HG03135 (cell line): ENCODE measurements around the gene BMAL1.

Experiments
- ATAC-seq: cut with Tn5 transposase; IDR thresholded peaks from one replicate; pipeline ENCODE4 v1.9.1; 2021; ENCODE audit warnings: mild to moderate bottlenecking, moderate library complexity; ENCODE audit not compliant: unreplicated experiment

Gene BMAL1

DNA sequence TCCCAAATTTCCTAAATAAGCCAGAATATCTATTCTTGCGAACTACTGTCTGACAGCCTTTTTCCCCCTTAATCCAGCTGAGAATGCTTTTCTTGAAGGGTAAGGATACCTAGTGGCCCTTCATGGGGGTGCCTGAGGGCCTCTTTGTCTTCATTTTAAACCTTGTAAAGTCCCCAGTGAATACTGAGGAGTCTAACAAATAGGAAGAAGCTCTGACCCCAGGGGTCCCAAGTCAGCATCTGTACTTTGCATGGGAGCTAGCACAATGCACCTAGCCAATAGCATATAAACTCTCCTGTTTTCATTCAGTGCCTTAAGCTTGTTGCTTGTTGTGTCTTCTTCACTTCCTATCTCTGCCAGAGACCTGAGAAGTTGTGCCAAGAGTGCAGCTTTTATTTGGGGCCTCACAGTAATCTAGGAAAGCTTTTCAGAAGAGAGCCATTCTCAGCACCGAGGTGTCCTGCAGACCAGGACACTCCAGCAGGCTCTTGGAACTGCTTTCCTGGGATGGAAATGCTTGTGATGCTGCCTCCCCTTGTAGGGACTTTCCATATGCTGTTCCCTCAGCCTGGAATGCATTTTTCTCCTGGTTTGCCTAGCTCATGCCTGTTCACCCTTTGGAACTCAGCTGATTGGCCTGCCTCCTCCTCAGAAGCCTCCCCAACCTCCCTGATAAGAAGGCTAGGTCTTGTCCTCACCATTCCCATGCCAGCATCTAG lies 37.2 kb downstream of the BMAL1 start:
- ATAC-seq: no peak

- no peak for ATAC-seq
Observed at GRCh38 chr11:13315517-13316432, 38.2 kb downstream of the BMAL1 start.

DNA sequence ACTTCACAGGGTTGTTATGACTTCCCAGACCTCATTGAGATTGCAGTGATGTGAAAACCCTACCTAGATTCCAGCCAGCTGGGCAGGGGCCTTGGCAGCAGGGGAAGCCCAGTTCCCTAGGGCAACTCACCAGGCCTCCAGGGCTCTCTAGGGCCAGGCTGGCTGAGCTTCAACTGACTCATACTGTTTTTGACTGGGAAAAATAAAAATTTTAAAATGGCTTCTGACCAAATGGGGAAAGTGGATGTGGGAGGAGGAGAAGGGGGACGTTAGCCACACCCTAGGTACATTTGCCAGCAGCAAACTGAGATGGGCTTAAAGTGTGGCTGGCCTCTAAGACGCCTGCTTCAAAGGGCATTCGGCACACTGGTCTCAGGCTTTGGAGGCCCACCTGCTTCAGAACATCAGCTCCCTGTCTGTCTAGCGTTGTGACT lies 39.0 kb downstream of the BMAL1 start:
- ATAC-seq: no peak

- no peak for ATAC-seq
Observed at GRCh38 chr11:13317293-13318080, 39.9 kb downstream of the BMAL1 start.

DNA sequence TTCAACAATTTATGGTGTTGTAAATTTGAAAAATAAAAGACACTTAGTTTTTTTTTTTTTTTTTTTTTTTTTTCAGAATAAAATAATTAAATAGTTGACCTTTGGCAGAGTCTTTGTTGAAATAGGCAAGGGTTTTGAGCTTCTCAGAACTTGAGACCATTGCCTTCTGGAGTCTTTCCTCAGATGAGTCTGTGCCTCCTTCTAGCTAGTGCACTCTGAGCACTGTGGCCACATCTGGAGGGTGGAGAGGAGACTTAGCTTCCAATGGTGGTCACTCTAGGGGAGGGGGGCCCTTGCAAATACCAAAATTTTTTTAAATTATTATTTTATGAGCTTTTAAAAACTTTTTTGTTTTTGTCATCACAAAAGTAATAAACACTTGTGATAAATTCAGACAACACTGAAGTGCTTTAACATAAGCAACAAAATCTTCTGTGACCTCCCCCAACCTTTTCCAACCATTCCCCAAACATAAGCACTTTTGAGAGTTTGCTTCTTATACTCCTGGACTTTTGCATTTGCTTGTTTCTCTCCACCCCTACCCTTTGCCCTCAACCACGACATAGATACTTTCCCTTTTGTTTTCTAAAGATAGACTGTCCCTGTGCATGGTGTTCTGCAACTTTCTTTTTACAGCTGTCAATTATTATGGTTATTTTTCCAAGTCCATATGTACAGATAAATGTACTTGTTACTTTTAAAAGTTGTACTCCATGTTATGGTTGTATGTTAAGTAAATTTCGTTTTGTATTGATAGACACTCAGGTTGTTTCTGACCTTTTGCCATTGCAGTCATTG lies 41.1 kb downstream of the BMAL1 start:
- peak; percentile 88 for ATAC-seq

DNA sequence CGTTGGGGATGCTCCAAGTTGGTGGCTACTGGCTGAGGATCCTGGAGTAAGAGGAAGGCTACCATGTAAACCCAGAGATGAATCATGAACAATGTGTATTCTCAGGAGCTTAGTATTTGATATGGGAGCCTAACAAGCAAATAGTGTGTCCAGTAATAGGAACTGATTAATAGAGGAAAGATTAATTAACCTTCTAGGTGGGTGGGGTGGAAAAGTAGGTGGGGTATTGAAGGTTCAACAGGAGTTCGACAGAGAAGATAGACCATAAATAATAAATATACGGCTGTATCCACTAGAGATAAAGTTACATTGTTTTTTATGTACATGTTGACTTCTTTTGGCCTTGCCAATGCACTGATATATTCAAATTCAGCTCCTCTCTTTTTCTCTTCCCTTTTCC lies 43.1 kb downstream of the BMAL1 start:
- no peak for ATAC-seq

DNA sequence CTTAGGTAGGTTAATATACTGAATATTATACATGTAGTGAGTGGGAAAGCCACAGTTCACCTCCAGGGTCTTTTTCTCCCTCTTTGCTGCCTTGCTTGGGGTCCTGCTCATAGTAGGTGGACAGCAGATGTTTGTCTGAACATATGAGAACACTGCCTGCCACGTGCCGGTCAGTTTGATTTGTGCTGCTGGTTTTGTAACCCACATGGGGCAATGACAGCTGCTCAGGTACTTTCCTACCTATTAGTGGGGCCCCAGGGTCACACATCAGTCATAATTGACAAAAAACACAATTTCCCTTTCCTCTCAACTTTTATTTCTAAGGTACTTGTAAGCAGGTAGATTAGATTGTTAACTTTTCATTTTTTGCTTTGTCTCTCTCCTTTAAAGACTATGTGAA lies 43.8 kb downstream of the BMAL1 start:
- no peak for ATAC-seq

- ATAC-seq: no peak
Observed at GRCh38 chr11:13324141-13324540, 46.6 kb downstream of the BMAL1 start.

DNA sequence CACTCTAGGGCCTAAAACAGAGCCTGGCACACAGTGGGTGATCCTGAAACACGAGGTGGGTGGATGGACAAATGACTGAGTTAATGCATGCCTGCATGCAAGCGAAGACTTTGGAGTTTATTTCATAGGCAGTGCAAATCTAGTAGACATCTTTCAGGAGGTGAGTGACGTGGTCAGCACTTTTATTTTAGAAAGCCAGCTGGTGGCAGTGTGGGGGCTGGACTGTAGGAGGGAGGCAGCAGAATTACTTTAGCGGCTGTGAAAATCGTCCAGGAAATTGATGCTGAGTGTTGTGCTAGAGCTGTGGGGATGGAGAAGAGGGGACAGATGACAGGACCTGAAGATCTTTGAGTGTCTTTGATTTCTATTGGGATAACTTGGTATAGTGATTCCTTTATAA lies 47.1 kb downstream of the BMAL1 start:
- ATAC-seq: no peak

DNA sequence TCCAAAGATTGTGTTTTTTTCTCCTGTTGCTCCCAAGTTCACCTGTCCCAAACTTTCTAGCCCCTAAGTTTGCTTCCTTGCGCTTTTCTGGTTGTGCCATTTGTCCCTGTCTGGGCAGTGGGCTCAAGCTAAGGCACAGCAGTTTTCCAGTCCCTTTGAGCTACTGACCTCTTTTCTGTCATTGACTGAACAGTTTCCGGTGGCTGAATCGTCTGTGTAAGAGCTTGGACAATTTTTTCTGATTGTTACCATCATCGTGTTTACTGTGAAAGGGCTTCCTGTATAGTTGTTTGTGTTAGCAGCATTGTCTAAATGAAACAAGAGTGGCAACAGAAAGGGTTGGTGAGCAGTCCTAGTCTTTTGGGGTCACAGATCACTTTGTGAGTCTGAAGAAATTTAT lies 49.8 kb downstream of the BMAL1 start:
- ATAC-seq: no peak

- ATAC-seq: no peak
Observed at GRCh38 chr11:13328286-13328685, 50.7 kb downstream of the BMAL1 start.

- ATAC-seq: no peak
Observed at GRCh38 chr11:13329670-13330356, 52.2 kb downstream of the BMAL1 start.

GRCh38 chr11:13332124-13332523 lies 54.5 kb downstream of the BMAL1 start:
- ATAC-seq: no peak

DNA sequence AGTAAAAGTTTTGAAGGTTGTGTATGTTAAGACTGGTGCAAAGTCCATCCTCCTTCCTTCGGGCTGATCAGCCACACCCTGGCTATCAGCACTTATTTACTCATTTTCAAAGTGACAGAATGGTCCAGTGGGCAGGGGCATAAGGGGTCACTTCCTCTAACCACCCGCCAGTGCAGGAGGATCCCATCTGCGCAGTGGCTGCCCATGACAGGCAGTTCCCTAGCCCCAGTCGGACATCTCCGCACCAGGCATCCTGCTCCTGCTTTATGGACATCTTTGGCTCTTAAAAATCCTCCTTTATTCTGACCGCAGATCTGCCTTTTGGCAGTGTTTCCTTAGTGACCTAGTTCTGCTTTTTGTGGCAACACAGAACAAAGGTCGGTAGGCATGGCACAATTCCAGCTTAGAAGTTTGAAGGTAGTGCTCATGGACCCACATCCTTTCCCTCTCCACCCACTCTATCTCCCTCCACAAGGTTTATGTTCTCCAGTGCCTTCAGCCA lies 55.9 kb downstream of the BMAL1 start:
- ATAC-seq: peak; percentile 46

DNA sequence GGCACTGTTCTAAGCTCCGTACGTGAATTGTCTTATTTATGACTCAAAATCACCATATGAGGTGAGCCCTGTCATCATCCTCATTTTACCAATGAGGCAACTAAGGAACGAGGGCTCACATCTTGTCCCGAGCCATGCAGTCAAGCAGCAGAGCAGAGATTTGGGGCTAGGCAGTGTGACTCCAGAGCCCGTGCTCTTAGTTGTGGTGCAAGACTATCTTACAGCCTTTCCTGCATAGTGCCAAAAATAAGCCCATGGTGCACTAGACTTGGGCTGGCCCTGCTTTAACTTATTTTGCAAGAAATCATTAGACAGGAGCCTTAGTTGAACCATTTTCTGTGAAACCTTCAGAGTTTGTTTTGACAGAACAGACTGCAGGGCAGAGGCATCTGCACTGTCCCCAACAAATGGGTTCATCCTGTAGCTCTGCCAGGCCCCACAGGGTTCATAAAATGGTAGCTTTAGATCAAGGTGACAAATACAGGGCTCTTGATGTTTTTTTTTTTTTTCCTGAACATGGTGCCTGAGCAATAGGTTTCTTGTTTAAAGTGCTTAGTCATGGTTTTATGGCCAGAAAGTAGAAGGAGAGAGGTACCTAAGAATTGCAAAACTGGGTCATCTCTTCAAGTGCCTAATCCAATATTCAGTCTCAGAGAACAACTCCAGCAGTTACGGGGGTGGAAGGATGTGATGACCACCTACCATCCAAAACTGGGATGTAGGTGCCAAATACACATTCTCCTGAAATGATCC lies 56.6 kb downstream of the BMAL1 start:
- no peak for ATAC-seq

- ATAC-seq: peak; percentile 60
Observed at GRCh38 chr11:13335319-13335718, 57.7 kb downstream of the BMAL1 start.

DNA sequence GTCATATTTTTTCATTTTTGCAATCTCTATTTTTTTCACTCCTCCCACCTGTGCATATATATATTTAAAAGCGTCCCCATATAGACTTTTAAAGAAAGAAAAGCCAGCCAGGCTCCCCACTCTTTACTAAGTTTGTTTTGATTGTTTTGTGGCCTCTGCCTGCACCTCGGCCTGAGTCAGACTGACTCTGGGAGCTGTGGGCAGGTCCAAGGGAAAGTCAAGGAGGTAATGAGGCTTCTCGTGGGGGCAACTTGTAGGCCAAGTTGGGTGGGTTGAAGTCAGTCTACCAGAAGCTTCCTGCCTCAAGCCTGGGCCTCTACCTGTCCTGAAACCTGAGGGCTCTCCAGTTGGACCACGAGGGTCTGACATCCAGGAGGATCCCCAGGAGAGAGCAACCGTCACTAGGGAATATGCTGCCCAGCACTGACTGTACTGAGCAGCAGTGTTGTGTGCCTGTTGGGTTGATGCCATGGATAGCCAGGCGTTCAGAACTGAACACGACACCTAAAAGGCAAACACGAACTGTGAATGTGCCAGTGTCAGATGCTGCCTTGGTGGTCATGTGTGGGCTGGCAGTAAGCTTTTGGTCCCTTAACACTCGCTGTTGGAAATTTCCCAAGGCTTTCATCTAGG lies 58.8 kb downstream of the BMAL1 start:
- no peak for ATAC-seq

- no peak for ATAC-seq
Observed at GRCh38 chr11:13338019-13338426, 60.4 kb downstream of the BMAL1 start.
